CD14-positive monocyte (primary cell): ENCODE data around the gene ATP6V1G1. TPM values are rescaled to one million over a fixed set of nuclear protein-coding genes. Genes with fewer than 3 reads are reported as not detected.

Experiments used
- DNase-seq, 3 donors: peaks; one replicate each; pipeline ENCODE4 v3.0.0-alpha.2; 2011 to 2022
- H2AFZ ChIP-seq: 2 replicates; pipeline ENCODE4 v1.6.0; 2012; ENCODE audit warnings: mild to moderate bottlenecking, low read depth, low read length, inconsistent platforms; ENCODE audit not compliant: insufficient read depth, poor library complexity, severe bottlenecking
- H3K27ac ChIP-seq, 2 donors: 1 replicate in 1 of 2; 2 replicates in 1 of 2; pipeline ENCODE4 v1.5.1; 2012 to 2013; ENCODE audit warnings: low read length in 2 of 2, control low read depth in 1 of 2, inconsistent platforms in 1 of 2, low read depth in 1 of 2, mild to moderate bottlenecking in 1 of 2
- H3K27me3 ChIP-seq, 2 donors: one replicate each; pipeline versions ENCODE4 v1.6.0 to v1.6.1; 2011 to 2013; ENCODE audit warnings: low read length in 2 of 2; ENCODE audit not compliant: control insufficient read depth in 2 of 2, insufficient read depth in 2 of 2
- H3K36me3 ChIP-seq, 2 donors: replicated peaks in 1 of 2; 1 replicate in 1 of 2; 2 replicates in 1 of 2; pipeline versions ENCODE4 v1.5.1 to v1.6.1; 2012 to 2013; ENCODE audit warnings: low read length in 2 of 2, control low read depth in 1 of 2, inconsistent platforms in 1 of 2, mild to moderate bottlenecking in 1 of 2; ENCODE audit not compliant: insufficient read depth in 2 of 2, control insufficient read depth in 1 of 2
- H3K4me1 ChIP-seq, 2 donors: 1 replicate in 1 of 2; 2 replicates in 1 of 2; pipeline versions ENCODE4 v1.5.1 to v1.6.1; 2012 to 2013; ENCODE audit warnings: low read length in 2 of 2, control low read depth in 1 of 2, inconsistent platforms in 1 of 2, mild to moderate bottlenecking in 1 of 2, moderate library complexity in 1 of 2; ENCODE audit not compliant: insufficient read depth in 2 of 2, control insufficient read depth in 1 of 2
- H3K4me2 ChIP-seq: replicated peaks from 2 replicates; pipeline ENCODE3; 2012; ENCODE audit warnings: low read length, moderate library complexity, mild to moderate bottlenecking; ENCODE audit not compliant: poor library complexity, severe bottlenecking; ENCODE audit errors: extremely low read depth
- H3K4me3 ChIP-seq, 3 experiments: fragments of 200-600 bp in 1 of 3; sonication (generic) in 1 of 3; replicated peaks in 1 of 3; 1 replicate in 2 of 3; 2 replicates in 1 of 3; pipeline ENCODE4 v1.5.1; 2011 to 2013; ENCODE audit warnings: low read length in 3 of 3, mild to moderate bottlenecking in 3 of 3, control low read depth in 2 of 3, low read depth in 2 of 3, inconsistent platforms in 1 of 3, moderate library complexity in 1 of 3
- H3K79me2 ChIP-seq: 2 replicates; pipeline ENCODE4 v1.6.0; 2012; ENCODE audit warnings: mild to moderate bottlenecking, control low read depth, inconsistent platforms, low read length, moderate library complexity; ENCODE audit not compliant: insufficient read depth
- H3K9ac ChIP-seq: 2 replicates; pipeline ENCODE4 v1.6.0; 2017; ENCODE audit warnings: low read length, mild to moderate bottlenecking; ENCODE audit not compliant: insufficient read depth, poor library complexity, severe bottlenecking
- H3K9me3 ChIP-seq, 2 donors: replicated peaks in 1 of 2; 1 replicate in 1 of 2; 2 replicates in 1 of 2; pipeline versions ENCODE4 v1.5.1 to v1.6.1; 2012 to 2013; ENCODE audit warnings: low read length in 2 of 2, control low read depth in 1 of 2; ENCODE audit not compliant: control insufficient read depth in 1 of 2, insufficient read depth in 1 of 2
- H4K20me1 ChIP-seq: 2 replicates; pipeline ENCODE4 v1.6.0; 2012; ENCODE audit warnings: mild to moderate bottlenecking, low read length, control low read depth, moderate library complexity; ENCODE audit not compliant: insufficient read depth
- H3K27ac Mint-ChIP-seq, 7 donors: one replicate each; pipeline ENCODE4 v1.8.0; 2020; ENCODE audit warnings: mild to moderate bottlenecking in 7 of 7, mixed read lengths in 7 of 7, moderate library complexity in 6 of 7, inconsistent platforms in 2 of 7
- H3K27me3 Mint-ChIP-seq, 3 donors: one replicate each; pipeline ENCODE4 v1.8.0; 2021 to 2022; ENCODE audit warnings: low read depth in 3 of 3, mild to moderate bottlenecking in 3 of 3, mixed read lengths in 3 of 3, moderate library complexity in 3 of 3, inconsistent platforms in 1 of 3
- H3K36me3 Mint-ChIP-seq, 2 donors: one replicate each; pipeline ENCODE4 v1.8.0; 2020; ENCODE audit warnings: mixed read lengths in 2 of 2, inconsistent platforms in 1 of 2, mild to moderate bottlenecking in 1 of 2
- H3K4me1 Mint-ChIP-seq: one replicate; pipeline ENCODE4 v1.8.0; 2020; ENCODE audit warnings: mild to moderate bottlenecking, mixed read lengths
- H3K4me3 Mint-ChIP-seq, 2 donors: one replicate each; pipeline ENCODE4 v1.8.0; 2020; ENCODE audit warnings: mild to moderate bottlenecking in 2 of 2, mixed read lengths in 2 of 2, moderate library complexity in 1 of 2
- H3K9me3 Mint-ChIP-seq, 7 donors: one replicate each; pipeline ENCODE4 v1.8.0; 2020 to 2022; ENCODE audit warnings: mixed read lengths in 7 of 7, mild to moderate bottlenecking in 6 of 7, moderate library complexity in 6 of 7, inconsistent platforms in 2 of 7
- CTCF ChIP-seq: fragments of 200-600 bp; IDR thresholded peaks from one replicate; pipeline ENCODE4 v1.8.0; 2022; ENCODE audit warnings: antibody characterized with exemption, mild to moderate bottlenecking
- WGBS: methylation state at CpG from one replicate; pipeline ENCODE4 v1.1.5; 2013; ENCODE audit warnings: missing lambda C conversion rate; ENCODE audit not compliant: insufficient coverage; 5-methylcytosine and 5-hydroxymethylcytosine counted together
- intact Hi-C, 2 donors: fragments of 100-400 bp; cut with micrococcal nuclease; formaldehyde crosslinking; loops; one replicate each; pipeline versions ENCODE4 v1.15.0 to v1.15.1; 2023
- polyA plus RNA-seq, 3 donors: library from polyadenylated mRNA; depleted of rRNA in 1 of 3; unstranded in 2 of 3; stranded (reverse) in 1 of 3; fragments of 300-500 nt in 2 of 3; fragments of >200 nt in 1 of 3; fragmentation: Illumina TruSeq in 2 of 3; gene quantifications; 1 replicate in 2 of 3; 2 replicates in 1 of 3; pipeline ENCODE4 v1.2.3, GENCODE V29; 2012 to 2021

ATP6V1G1 gene
- polyA plus RNA-seq, 3 donors: 146 to 226 (median 214) TPM

GRCh38 chr9:114627553-114627952 is 40.0 kb downstream of the ATP6V1G1 start:
- WGBS: no CpG with 5 or more reads among the region's 1 CpG
- H3K36me3 Mint-ChIP-seq: peaks cover 82 to 83% of the 10 kb centered on the region in 2 donors
- intact Hi-C loops: no loop called here
- Histone ChIP-seq H3K27me3 (no peaks in the 10 kb centered on the region), H3K4me3 (no peak overlapping the region), H3K27ac (no peak overlapping the region), H3K9ac (no peak overlapping the region), H3K4me2 (no peak overlapping the region), H3K4me1 (peaks cover 6 to 11% of the 10 kb centered on the region in 2 donors), H2AFZ (no peak overlapping the region), H3K79me2 (no peaks in the 10 kb centered on the region), H3K36me3 (peaks cover 70 to 85% of the 10 kb centered on the region in 2 donors), H3K9me3 (no peaks in the 10 kb centered on the region), H4K20me1 (peaks cover 5% of the 10 kb centered on the region)
- no peak overlapping the region for H3K27ac Mint-ChIP-seq
- H3K4me3 Mint-ChIP-seq: no peak overlapping the region
- H3K9me3 Mint-ChIP-seq: no peaks in the 10 kb centered on the region
- peaks cover 0 to 5% (median 2%) of the 10 kb centered on the region in 3 donors for H3K27me3 Mint-ChIP-seq
- TF ChIP-seq CTCF: no peak
- no peak for DNase-seq
- H3K4me1 Mint-ChIP-seq: peaks cover 10% of the 10 kb centered on the region

GRCh38 chr9:114629563-114630090 is 42.1 kb downstream of the ATP6V1G1 start:
- no peaks in the 10 kb centered on the region for H3K79me2 ChIP-seq
- H3K4me3 Mint-ChIP-seq: no peak overlapping the region
- H3K9me3 Mint-ChIP-seq: no peaks in the 10 kb centered on the region
- no peaks in the 10 kb centered on the region for H3K9me3 ChIP-seq
- peaks cover 81 to 88% of the 10 kb centered on the region in 2 donors for H3K36me3 Mint-ChIP-seq
- WGBS: 95% methylated on average over 4 of the region's 7 CpGs
- peaks cover 6 to 8% of the 10 kb centered on the region in 2 donors for H3K4me1 ChIP-seq
- intact Hi-C loops: no loop called here
- no peak overlapping the region for H3K27ac Mint-ChIP-seq
- peaks cover 8% of the 10 kb centered on the region for H3K4me1 Mint-ChIP-seq
- no peaks in the 10 kb centered on the region for H3K27me3 ChIP-seq
- H3K9ac ChIP-seq: no peak overlapping the region
- no peak overlapping the region for H2AFZ ChIP-seq
- no peak for TF ChIP-seq CTCF
- H3K36me3 ChIP-seq: peaks cover 79 to 88% of the 10 kb centered on the region in 2 donors
- H3K27me3 Mint-ChIP-seq: peaks cover 0 to 3% (median 2%) of the 10 kb centered on the region in 3 donors
- peaks cover 3% of the 10 kb centered on the region for H4K20me1 ChIP-seq
- no peak overlapping the region for H3K4me2 ChIP-seq
- DNase-seq: no peak
- H3K4me3 ChIP-seq: no peak overlapping the region
- H3K27ac ChIP-seq: no peak overlapping the region
